Naive thymus-derived CD4-positive, alpha-beta T cell (primary cell): ENCODE data around the gene RCAN3. TPM values are rescaled to one million over a fixed set of nuclear protein-coding genes. Genes with fewer than 3 reads are reported as not detected.
"Not testable (repeated sequence)": the region's sequence is repeated elsewhere in the genome, so short reads cannot be mapped to it uniquely, and the experiment has no call there.

Experiments
- ATAC-seq: fragments of 150-1000 bp; cut with Tn5 transposase; 2 replicates; pipeline ENCODE4 v1.10.0; 2021; ENCODE audit warnings: mild to moderate bottlenecking, moderate library complexity
- CTCF ChIA-PET: fragments of 350-600 bp; sonication (Branson Sonifier 250); formaldehyde crosslinking; loops from one replicate; lab custom pipeline; 2021; ENCODE audit warnings: antibody characterized with exemption; lab: Charles Lee
- POLR2A ChIA-PET: fragments of 350-600 bp; sonication (Branson Sonifier 250); formaldehyde crosslinking; loops from one replicate; lab custom pipeline; 2021; ENCODE audit warnings: antibody characterized with exemption, inconsistent platforms; lab: Charles Lee
- DNase-seq, 9 donors: peaks; one replicate each; pipeline versions ENCODE4 v3.0.0 to v3.0.0-alpha.2; 2020 to 2022; ENCODE audit warnings: mixed read lengths in 1 of 9
- H3K27ac ChIP-seq: one replicate; pipeline ENCODE4 v1.7.0; 2013; ENCODE audit warnings: mild to moderate bottlenecking, low read depth, low read length, moderate library complexity
- H3K27me3 ChIP-seq, 2 donors: one replicate each; pipeline ENCODE4 v1.7.0; 2013; ENCODE audit warnings: low read length in 2 of 2, mild to moderate bottlenecking in 2 of 2, moderate library complexity in 2 of 2; ENCODE audit not compliant: control insufficient read depth in 2 of 2, insufficient read depth in 2 of 2
- H3K36me3 ChIP-seq, 3 experiments: 1 replicate in 2 of 3; 2 replicates in 1 of 3; pipeline ENCODE4 v1.7.0; 2013; ENCODE audit warnings: low read length in 3 of 3, mild to moderate bottlenecking in 3 of 3, moderate library complexity in 1 of 3; ENCODE audit not compliant: insufficient read depth in 3 of 3, control insufficient read depth in 2 of 3
- H3K4me1 ChIP-seq, 2 donors: one replicate each; pipeline ENCODE4 v1.7.0; 2013; ENCODE audit warnings: low read length in 2 of 2, mild to moderate bottlenecking in 2 of 2, moderate library complexity in 1 of 2; ENCODE audit not compliant: control insufficient read depth in 2 of 2, insufficient read depth in 2 of 2
- H3K4me3 ChIP-seq: 2 replicates; pipeline ENCODE4 v1.7.0; 2013; ENCODE audit warnings: mild to moderate bottlenecking, low read length
- H3K9me3 ChIP-seq, 3 experiments: 1 replicate in 2 of 3; 2 replicates in 1 of 3; pipeline ENCODE4 v1.7.0; 2013; ENCODE audit warnings: low read length in 3 of 3; ENCODE audit not compliant: control insufficient read depth in 2 of 3
- H3K27ac Mint-ChIP-seq, 9 donors: one replicate each; pipeline ENCODE4 v1.8.0; 2020 to 2022; ENCODE audit warnings: mixed read lengths in 9 of 9, mild to moderate bottlenecking in 8 of 9, moderate library complexity in 5 of 9, inconsistent platforms in 2 of 9
- H3K27me3 Mint-ChIP-seq, 5 donors: one replicate each; pipeline ENCODE4 v1.8.0; 2021 to 2022; ENCODE audit warnings: mixed read lengths in 5 of 5, mild to moderate bottlenecking in 1 of 5
- H3K36me3 Mint-ChIP-seq, 5 donors: one replicate each; pipeline ENCODE4 v1.8.0; 2020 to 2022; ENCODE audit warnings: mixed read lengths in 5 of 5, mild to moderate bottlenecking in 3 of 5, inconsistent platforms in 1 of 5
- H3K4me1 Mint-ChIP-seq, 7 donors: one replicate each; pipeline ENCODE4 v1.8.0; 2020 to 2022; ENCODE audit warnings: mixed read lengths in 7 of 7, mild to moderate bottlenecking in 3 of 7, inconsistent platforms in 1 of 7
- H3K4me3 Mint-ChIP-seq, 10 donors: one replicate each; pipeline ENCODE4 v1.8.0; 2020 to 2022; ENCODE audit warnings: mild to moderate bottlenecking in 10 of 10, mixed read lengths in 10 of 10, moderate library complexity in 6 of 10, inconsistent platforms in 2 of 10
- H3K9me3 Mint-ChIP-seq, 11 donors: one replicate each; pipeline ENCODE4 v1.8.0; 2020 to 2022; ENCODE audit warnings: mixed read lengths in 11 of 11, mild to moderate bottlenecking in 4 of 11, inconsistent platforms in 1 of 11, moderate library complexity in 1 of 11
- intact Hi-C, 2 donors: fragments of 100-400 bp; cut with micrococcal nuclease; formaldehyde crosslinking; loops; one replicate each; pipeline ENCODE4 v1.15.1; 2023
- polyA plus RNA-seq, 2 donors: library from polyadenylated mRNA; unstranded; fragments of 300-500 nt; fragmentation: Illumina TruSeq; gene quantifications; one replicate each; pipeline ENCODE4 v1.2.3, GENCODE V29; 2021
- total RNA-seq, 6 experiments: library from RNA in 5 of 6; stranded (reverse) in 5 of 6; gene quantifications; 1 replicate in 5 of 6; 2 replicates in 1 of 6; pipeline ENCODE4 v1.2.3 and lab custom pipeline; 2021 to 2026

The RCAN3 gene
- total and polyA plus RNA-seq, 7 experiments from 2014 or later = 68.5 to 247 (median 179) TPM

GRCh38 chr1:24526045-24526444 is 23.4 kb downstream of the RCAN3 start:
- ATAC-seq = no peak
- Mint-ChIP-seq H3K4me3 (peak overlapping the region in 8 of 10 donors; percentile 27 to 68 (median 52)), H3K4me1 (peaks cover 26 to 86% (median 69%) of the 10 kb centered on the region in 7 donors), H3K36me3 (peaks cover 7 to 34% (median 31%) of the 10 kb centered on the region in 5 donors), H3K9me3 (no peaks in the 10 kb centered on the region), H3K27ac (peak overlapping the region in 8 of 9 donors; percentile 30 to 92 (median 85)), H3K27me3 (no peaks in the 10 kb centered on the region)
- no peaks in the 10 kb centered on the region for H3K9me3 ChIP-seq
- H3K4me1 ChIP-seq = peaks cover 0 to 49% of the 10 kb centered on the region in 2 donors
- CTCF ChIA-PET = interaction anchor here (0.8 to 4.2 kb wide), 19 partner anchors 8 to 327 kb away, joined by 3 to 43 read pairs (median 6); partner anchors contain the start of genes NIPAL3, RCAN3 and STPG1
- intact Hi-C loops = loop anchor here (2.0 to 5.0 kb wide), 3 partner anchors 61 to 109 kb away; no protein-coding TSS in a partner anchor
- peak overlapping the region; percentile 40 for H3K27ac ChIP-seq
- POLR2A ChIA-PET = interaction anchor here (0.9 to 7.3 kb wide), 11 partner anchors 9 to 103 kb away, joined by 3 to 99 read pairs (median 7); partner anchors contain the start of gene RCAN3
- H3K36me3 ChIP-seq = peaks cover 0 to 26% (median 0%) of the 10 kb centered on the region in 3 experiments
- DNase-seq = no peak
- H3K4me3 ChIP-seq = no peak overlapping the region
- H3K27me3 ChIP-seq = no peaks in the 10 kb centered on the region

GRCh38 chr1:24526940-24527542 is 24.4 kb downstream of the RCAN3 start:
- Mint-ChIP-seq H3K27ac (peak overlapping the region in 8 of 9 donors; percentile 32 to 93 (median 84)), H3K27me3 (no peaks in the 10 kb centered on the region), H3K4me3 (peak overlapping the region in 7 of 10 donors; percentile 23 to 57 (median 39)), H3K4me1 (peaks cover 31 to 86% (median 71%) of the 10 kb centered on the region in 7 donors), H3K9me3 (no peaks in the 10 kb centered on the region), H3K36me3 (peaks cover 7 to 42% (median 32%) of the 10 kb centered on the region in 5 donors)
- ChIA-PET CTCF (interaction anchor here (0.6 to 4.2 kb wide), 19 partner anchors 9 to 328 kb away, joined by 3 to 43 read pairs (median 5); partner anchors contain the start of genes NIPAL3, RCAN3 and STPG1), POLR2A (interaction anchor here (0.8 to 7.3 kb wide), 16 partner anchors 8 to 115 kb away, joined by 3 to 99 read pairs (median 6); partner anchors contain the start of genes NIPAL3 and RCAN3)
- DNase-seq = peak in 8 of 9 donors; percentile 28 to 66 (median 56)
- H3K27ac ChIP-seq = peak overlapping the region; percentile 40
- peaks cover 0 to 49% of the 10 kb centered on the region in 2 donors for H3K4me1 ChIP-seq
- no peaks in the 10 kb centered on the region for H3K9me3 ChIP-seq
- H3K36me3 ChIP-seq = peaks cover 0 to 31% (median 0%) of the 10 kb centered on the region in 3 experiments
- H3K4me3 ChIP-seq = no peak overlapping the region
- intact Hi-C loops = loop anchor here (1.0 to 5.0 kb wide), 8 partner anchors 8 to 112 kb away; partner anchors contain the start of genes RCAN3 (in 2 of the 2) and NIPAL3 (in 1 of the 2)
- H3K27me3 ChIP-seq = no peaks in the 10 kb centered on the region
- peak; percentile 69 for ATAC-seq

GRCh38 chr1:24528744-24529143 is 26.1 kb downstream of the RCAN3 start:
- Mint-ChIP-seq H3K36me3 (peaks cover 10 to 40% (median 37%) of the 10 kb centered on the region in 5 donors), H3K27me3 (no peaks in the 10 kb centered on the region), H3K4me1 (peaks cover 32 to 90% (median 70%) of the 10 kb centered on the region in 7 donors), H3K4me3 (peak overlapping the region in 6 of 10 donors; percentile 4 to 72 (median 58)), H3K27ac (peak overlapping the region in 8 of 9 donors; percentile 46 to 93 (median 84)), H3K9me3 (no peaks in the 10 kb centered on the region)
- H3K27me3 ChIP-seq = no peaks in the 10 kb centered on the region
- ChIA-PET POLR2A (interaction anchor here (0.8 to 5.3 kb wide), 6 partner anchors 14 to 113 kb away, joined by 3 to 39 read pairs (median 5); partner anchors contain the start of gene NIPAL3), CTCF (interaction anchor here (0.7 to 4.2 kb wide), 10 partner anchors 13 to 135 kb away, joined by 3 to 43 read pairs (median 4); partner anchors contain the start of genes NIPAL3 and STPG1)
- H3K4me3 ChIP-seq = no peak overlapping the region
- H3K36me3 ChIP-seq = peaks cover 3 to 26% (median 4%) of the 10 kb centered on the region in 3 experiments
- DNase-seq (no peak), ATAC-seq (no peak)
- intact Hi-C loops = loop anchor here in 1 of 2 donors (5.0 kb wide), 1 partner anchor 66 kb away; no protein-coding TSS in a partner anchor
- peak overlapping the region; percentile 40 for H3K27ac ChIP-seq
- H3K9me3 ChIP-seq = no peaks in the 10 kb centered on the region
- peaks cover 0 to 40% of the 10 kb centered on the region in 2 donors for H3K4me1 ChIP-seq

- ChIA-PET CTCF (interaction anchor here (0.9 to 2.2 kb wide), 5 partner anchors 14 to 114 kb away, joined by 3 to 8 read pairs (median 5); partner anchors contain the start of gene NIPAL3), POLR2A (interaction anchor here (0.8 to 5.3 kb wide), 5 partner anchors 14 to 114 kb away, joined by 3 to 39 read pairs (median 6); partner anchors contain the start of gene NIPAL3)
- Mint-ChIP-seq H3K36me3 (peaks cover 10 to 44% (median 38%) of the 10 kb centered on the region in 5 donors), H3K27ac (peak overlapping the region in 7 of 9 donors; percentile 58 to 93 (median 85)), H3K4me1 (peaks cover 36 to 90% (median 73%) of the 10 kb centered on the region in 7 donors), H3K4me3 (peak overlapping the region in 5 of 10 donors; percentile 4 to 65 (median 57))
- not testable (repeated sequence) for H3K4me3 ChIP-seq, H3K9me3 ChIP-seq, DNase-seq, H3K27me3 ChIP-seq, ATAC-seq, H3K9me3 Mint-ChIP-seq, H3K27me3 Mint-ChIP-seq
- Histone ChIP-seq H3K36me3 (peaks cover 3 to 23% (median 4%) of the 10 kb centered on the region in 3 experiments), H3K27ac (peak overlapping the region; percentile 58), H3K4me1 (peaks cover 0 to 45% of the 10 kb centered on the region in 2 donors)
- intact Hi-C loops = loop anchor here in 1 of 2 donors (5.0 kb wide), 1 partner anchor 67 kb away; no protein-coding TSS in a partner anchor
Measured at GRCh38 chr1:24529292-24529691, 26.7 kb downstream of the RCAN3 start.

- intact Hi-C loops = loop anchor here (1.0 to 10.0 kb wide), 11 partner anchors 8 to 390 kb away; partner anchors contain the start of genes NIPAL3 (in 2 of the 2), SRRM1 (in 2 of the 2), CLIC4 (in 1 of the 2) and RCAN3 (in 1 of the 2)
- Histone ChIP-seq H3K9me3 (no peaks in the 10 kb centered on the region), H3K36me3 (peaks cover 3 to 29% (median 10%) of the 10 kb centered on the region in 3 experiments), H3K27ac (peak overlapping the region; percentile 96), H3K4me3 (peak overlapping the region; percentile 71), H3K4me1 (peaks cover 27 to 33% of the 10 kb centered on the region in 2 donors), H3K27me3 (no peaks in the 10 kb centered on the region)
- ChIA-PET CTCF (interaction anchor here (0.6 to 2.5 kb wide), 9 partner anchors 8 to 295 kb away, joined by 3 to 14 read pairs (median 4); partner anchors contain the start of gene NIPAL3), POLR2A (interaction anchor here (0.9 to 4.4 kb wide), 17 partner anchors 8 to 334 kb away, joined by 3 to 58 read pairs (median 5); partner anchors contain the start of genes NCMAP, NIPAL3 and RCAN3)
- Mint-ChIP-seq H3K4me3 (peak overlapping the region; percentile 79 to 91 (median 86)), H3K36me3 (peaks cover 12 to 51% (median 44%) of the 10 kb centered on the region in 5 donors), H3K4me1 (peaks cover 27 to 88% (median 66%) of the 10 kb centered on the region in 7 donors), H3K27ac (peak overlapping the region; percentile 89 to 100 (median 99)), H3K9me3 (no peaks in the 10 kb centered on the region), H3K27me3 (no peaks in the 10 kb centered on the region)
- peak; percentile 75 for ATAC-seq
- DNase-seq = peak; percentile 48 to 86 (median 83)
Measured at GRCh38 chr1:24535021-24535424, 32.4 kb downstream of the RCAN3 start.
